ENCODE measurements around the gene CMC2.

Gene CMC2

GRCh38 chr16:81001330-81001729, 5.4 kb downstream of the CMC2 start:
- DNase-seq (ENCODE audit: low read depth): no peak

- no peak for DNase-seq (ENCODE audit: low read depth)
Measured at GRCh38 chr16:81000873-81001272, 5.8 kb downstream of the CMC2 start.

- no peak for DNase-seq (ENCODE audit: low read depth)
Measured at GRCh38 chr16:80997964-80998620, 8.6 kb downstream of the CMC2 start.

- DNase-seq (ENCODE audit: low read depth): no peak
Measured at GRCh38 chr16:80997139-80997798, 9.4 kb downstream of the CMC2 start.

GRCh38 chr16:80996688-80997138, 10.0 kb downstream of the CMC2 start:
- DNase-seq (ENCODE audit: low read depth): no peak

DNA sequence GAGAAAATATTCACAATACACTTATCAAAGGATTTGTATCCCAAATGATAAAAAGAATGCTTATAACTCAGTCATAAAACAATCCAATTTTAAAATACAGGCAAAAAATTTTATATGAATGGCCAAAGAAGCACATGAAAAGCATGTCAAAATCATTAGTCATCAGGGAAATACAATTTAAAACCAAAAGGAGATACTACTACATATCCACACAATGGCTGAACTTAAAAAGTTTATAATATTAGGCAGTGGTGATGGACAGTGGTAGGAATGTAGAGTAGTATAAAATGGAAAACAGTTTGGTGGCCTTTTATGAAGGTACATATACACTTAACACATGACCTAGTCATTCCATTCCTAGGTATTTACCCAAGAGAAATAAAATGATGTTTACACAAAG, 12.2 kb downstream of the CMC2 start:
- DNase-seq (ENCODE audit: low read depth): no peak

DNA sequence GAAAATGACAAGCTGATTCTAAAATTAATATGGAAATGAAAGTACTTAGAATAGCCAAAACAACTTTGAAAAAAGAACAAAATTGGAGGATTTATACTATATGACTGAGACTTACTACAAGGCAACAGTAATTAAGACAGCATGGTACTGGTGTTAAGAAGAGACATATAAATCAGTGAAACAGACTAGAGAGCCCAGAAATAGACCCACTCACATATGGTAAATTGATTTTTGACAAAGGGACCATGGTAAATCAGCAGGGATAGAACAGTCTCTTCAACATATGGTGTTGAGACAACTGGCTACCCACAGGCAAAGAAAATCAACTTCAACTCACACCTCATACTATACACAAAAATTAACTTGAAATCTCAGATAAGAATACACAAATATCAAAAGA, 12.9 kb downstream of the CMC2 start:
- DNase-seq (ENCODE audit: low read depth): no peak

DNA sequence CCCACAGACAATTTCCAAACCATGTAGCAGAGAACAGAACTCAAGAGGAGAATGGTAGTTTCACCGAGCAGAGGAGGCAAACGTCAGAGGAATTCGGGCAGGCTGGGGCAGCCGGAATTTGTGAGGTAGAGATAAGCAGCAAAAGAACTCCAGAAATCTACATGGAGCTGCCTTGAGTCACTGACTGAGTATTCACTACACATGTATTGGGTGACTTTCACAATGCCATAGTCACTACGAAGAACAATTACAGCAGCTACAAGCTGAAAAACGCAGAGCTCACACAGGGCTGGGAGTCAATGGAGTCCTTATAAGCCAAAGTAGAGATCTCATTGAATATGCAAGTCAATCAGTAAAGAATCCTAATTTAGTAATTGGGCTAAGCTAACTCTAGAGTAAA, 13.4 kb downstream of the CMC2 start:
- DNase-seq (ENCODE audit: low read depth): no peak

DNA sequence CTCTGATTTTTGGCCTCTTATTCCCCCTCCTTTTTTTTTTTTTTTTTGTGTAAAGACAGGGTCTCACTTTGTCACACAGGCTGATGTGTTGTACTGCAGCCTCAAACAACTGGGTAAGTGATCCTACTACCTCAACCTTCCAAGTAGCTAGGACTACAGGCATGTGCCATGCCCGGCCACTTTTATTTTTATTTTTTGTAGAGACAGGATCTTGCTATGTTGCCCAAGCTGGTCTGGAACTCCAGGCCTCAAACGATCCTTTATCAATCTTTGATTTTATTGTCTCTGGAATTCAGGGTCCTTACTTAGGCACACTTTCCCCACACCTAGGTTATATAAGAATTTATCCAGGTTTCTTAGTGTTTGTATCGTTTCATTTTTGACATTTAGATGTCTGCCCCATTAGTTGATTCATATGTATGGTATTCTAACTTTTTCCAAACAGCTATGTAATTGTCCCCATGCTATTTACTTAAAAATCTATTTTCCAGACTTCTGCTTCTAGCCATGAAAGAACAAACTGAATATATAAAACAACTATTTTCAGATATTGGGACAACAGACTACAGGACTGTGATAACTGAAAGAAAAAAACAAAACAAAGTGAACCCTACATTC, 13.9 kb downstream of the CMC2 start:
- DNase-seq (ENCODE audit: low read depth): no peak

DNA sequence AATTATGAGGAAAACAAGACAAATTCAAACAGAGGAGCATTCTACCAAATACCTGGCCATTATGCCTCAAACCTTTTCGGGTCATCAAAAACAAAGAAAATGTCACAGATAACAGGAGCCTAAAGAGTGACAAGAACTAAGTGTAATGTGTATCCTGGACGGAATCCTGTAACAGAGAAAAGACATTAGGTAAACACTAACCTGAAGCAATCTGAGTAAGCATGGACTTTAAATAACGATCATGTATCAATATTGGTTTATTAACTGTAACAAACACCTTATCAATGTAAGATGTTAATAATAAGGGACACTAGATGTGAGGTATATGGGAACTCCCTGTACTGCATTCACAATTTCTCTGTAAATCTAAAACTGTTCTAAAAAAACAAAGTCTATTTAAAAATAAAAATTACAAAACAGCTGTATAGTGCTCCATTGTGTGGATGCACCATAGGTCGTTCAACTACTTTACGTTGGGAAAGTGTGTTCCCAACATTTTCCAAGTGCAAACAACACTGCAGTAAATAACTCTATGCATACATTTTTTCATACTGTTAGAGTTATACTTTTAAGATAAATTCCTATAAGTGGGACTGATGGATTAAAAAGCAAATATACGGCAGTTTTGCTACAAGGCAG, 14.8 kb downstream of the CMC2 start:
- no peak for DNase-seq (ENCODE audit: low read depth)

DNA sequence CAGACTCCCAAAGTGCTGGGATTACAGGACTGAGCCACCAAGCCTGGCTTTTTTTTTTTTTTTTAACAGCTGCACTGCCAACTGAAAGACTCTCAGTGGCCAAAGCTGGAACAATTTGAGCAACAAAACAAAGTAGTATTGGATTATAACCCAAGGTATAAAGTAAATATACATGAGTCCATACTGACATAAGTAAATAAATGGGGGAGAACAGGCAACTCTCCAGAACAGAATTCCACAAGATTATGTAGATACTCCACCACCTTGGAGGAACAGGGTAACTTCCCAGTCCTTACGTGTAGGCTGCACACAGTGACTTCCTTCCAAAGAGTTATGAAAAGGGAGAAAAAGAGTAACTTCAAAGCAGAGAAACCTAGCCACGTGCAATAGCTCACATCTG, 15.7 kb downstream of the CMC2 start:
- no peak for DNase-seq (ENCODE audit: low read depth)

GRCh38 chr16:80990577-80990976, 16.1 kb downstream of the CMC2 start:
- DNase-seq (ENCODE audit: low read depth): no peak

- no peak for DNase-seq (ENCODE audit: low read depth)
Measured at GRCh38 chr16:80989801-80990200, 16.9 kb downstream of the CMC2 start.

GRCh38 chr16:80988756-80989155, 17.9 kb downstream of the CMC2 start:
- no peak for DNase-seq (ENCODE audit: low read depth)

GRCh38 chr16:80986557-80986956, 20.1 kb downstream of the CMC2 start:
- DNase-seq (ENCODE audit: low read depth): no peak

DNA sequence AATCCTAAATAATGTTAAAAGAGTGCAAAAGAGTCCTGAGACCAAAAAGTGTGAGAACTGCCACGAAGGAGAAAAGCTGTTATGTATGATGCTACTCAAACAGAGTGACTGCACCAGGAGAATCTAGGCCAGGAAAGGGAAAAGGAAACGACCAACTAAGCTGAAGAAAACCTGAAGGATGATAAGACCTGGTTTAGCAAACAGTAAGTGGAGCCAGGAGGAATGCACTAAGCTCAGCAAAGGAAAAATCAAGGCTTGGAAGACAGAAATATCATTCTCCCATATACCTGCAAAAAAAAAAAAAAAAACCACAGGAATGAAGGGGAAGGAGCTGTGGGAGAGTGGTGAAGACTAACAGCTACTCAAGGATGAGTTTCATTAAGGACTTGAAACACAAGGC, 21.1 kb downstream of the CMC2 start:
- no peak for DNase-seq (ENCODE audit: low read depth)

DNA sequence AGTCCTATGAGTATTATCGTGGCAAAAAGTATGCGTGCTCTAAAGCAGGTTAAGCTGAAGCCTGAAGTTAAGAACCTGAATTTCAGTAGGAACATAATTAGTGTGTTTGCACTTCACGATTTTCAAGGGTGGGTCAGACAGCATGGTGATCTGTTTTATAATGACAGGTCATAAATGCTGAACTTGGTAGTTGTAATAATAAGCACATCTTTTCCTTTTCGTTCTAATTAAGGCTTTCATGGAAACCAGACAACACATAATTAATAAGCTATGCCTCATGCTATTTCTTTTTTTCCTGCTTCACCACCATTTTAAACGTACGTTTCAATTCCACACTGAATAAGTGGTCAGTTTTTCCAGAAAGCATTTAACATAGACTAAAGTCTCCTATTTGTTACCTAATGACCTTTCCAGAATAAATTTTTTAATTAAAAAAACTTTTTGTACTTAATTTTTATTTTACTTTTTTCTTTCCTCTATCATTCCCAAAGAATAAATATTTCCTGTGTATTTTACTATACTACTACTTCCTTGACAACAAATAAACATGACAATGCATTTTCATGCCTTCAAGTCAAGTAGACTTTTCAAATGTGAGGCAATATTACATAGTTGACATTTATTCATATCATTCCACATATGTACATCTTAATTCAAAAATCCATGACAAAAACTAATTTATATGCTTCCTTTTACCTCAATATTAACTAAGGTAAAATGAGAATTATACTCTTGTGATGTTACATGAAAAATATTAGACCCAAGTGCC, 22.4 kb downstream of the CMC2 start:
- no peak for DNase-seq (ENCODE audit: low read depth)

DNA sequence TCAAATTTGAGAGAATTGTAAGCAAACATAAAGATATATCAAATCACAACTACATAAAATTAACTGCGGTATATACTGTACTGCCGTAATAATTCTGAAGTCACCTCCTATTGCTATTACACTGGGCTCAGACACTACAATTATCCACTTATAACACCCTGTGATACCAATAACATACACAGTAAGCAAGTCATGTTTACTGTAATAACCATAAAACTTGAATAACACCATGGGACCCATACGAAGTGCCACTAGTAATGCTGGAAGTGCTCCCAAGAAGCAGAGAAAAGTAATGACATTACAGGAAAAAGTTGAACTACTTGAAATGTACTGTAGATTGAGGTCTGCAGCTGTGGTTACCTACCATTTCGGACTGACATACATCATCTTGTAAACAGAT, 24.0 kb downstream of the CMC2 start:
- no peak for DNase-seq (ENCODE audit: low read depth)

GRCh38 chr16:80981103-80981502, 25.6 kb downstream of the CMC2 start:
- DNase-seq (ENCODE audit: low read depth): no peak

- no peak for DNase-seq (ENCODE audit: low read depth)
Measured at GRCh38 chr16:80976946-80977345, 29.7 kb downstream of the CMC2 start.

- no peak for DNase-seq (ENCODE audit: low read depth)
Measured at GRCh38 chr16:80974649-80975376, 31.9 kb downstream of the CMC2 start.

DNA sequence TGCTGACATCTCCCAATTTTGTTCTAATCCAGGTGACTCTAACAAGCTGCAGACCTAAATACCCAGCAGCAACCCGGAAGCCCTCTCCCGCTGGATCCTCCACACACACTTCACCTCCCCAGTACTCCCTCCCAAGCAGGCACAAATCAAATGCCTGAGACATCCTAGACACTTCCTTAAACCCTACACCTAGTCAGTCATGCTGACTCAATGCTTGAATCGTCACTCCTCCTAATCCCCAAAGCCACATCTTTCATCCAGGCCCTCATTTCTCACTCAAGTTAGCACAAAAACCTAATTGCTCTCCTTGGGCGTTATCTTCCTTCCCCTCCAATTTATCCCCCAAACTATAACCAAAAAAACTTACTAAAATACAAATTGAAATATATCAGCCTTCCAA, 32.7 kb downstream of the CMC2 start:
- DNase-seq (ENCODE audit: low read depth): no peak
